Omental fat pad (tissue), 4 donors: ENCODE results near the gene TACC3. TPM values are rescaled to one million over a fixed set of nuclear protein-coding genes. Genes with fewer than 3 reads are reported as not detected.

ENCODE experiments used
- ATAC-seq: fragments of 150-250 bp; one replicate; pipeline ENCODE4 v1.9.1; 2016; ENCODE audit warnings: mild to moderate bottlenecking, moderate library complexity; ENCODE audit not compliant: low FRiP score
- DNase-seq: peaks from one replicate; pipeline ENCODE4 v3.0.0-alpha.2; 2019; ENCODE audit warnings: low spot score
- total RNA-seq, 4 donors: library from RNA; depleted of rRNA; stranded (reverse); fragments of >200 nt; gene quantifications; one replicate each; pipeline ENCODE4 v1.1.0, GENCODE V29; 2016
- TF ChIP-seq, protein P1 (sequence below), 3 donors: fragments of 450-650 bp; IDR thresholded peaks; one replicate each; pipeline ENCODE4 v1.5.1; 2016 to 2017; ENCODE audit warnings: antibody characterized with exemption in 3 of 3, mild to moderate bottlenecking in 3 of 3, moderate library complexity in 2 of 3

The TACC3 gene
- total RNA-seq, 4 donors from 2014 or later: 6.0 to 25.7 (median 10.0) TPM

DNA sequence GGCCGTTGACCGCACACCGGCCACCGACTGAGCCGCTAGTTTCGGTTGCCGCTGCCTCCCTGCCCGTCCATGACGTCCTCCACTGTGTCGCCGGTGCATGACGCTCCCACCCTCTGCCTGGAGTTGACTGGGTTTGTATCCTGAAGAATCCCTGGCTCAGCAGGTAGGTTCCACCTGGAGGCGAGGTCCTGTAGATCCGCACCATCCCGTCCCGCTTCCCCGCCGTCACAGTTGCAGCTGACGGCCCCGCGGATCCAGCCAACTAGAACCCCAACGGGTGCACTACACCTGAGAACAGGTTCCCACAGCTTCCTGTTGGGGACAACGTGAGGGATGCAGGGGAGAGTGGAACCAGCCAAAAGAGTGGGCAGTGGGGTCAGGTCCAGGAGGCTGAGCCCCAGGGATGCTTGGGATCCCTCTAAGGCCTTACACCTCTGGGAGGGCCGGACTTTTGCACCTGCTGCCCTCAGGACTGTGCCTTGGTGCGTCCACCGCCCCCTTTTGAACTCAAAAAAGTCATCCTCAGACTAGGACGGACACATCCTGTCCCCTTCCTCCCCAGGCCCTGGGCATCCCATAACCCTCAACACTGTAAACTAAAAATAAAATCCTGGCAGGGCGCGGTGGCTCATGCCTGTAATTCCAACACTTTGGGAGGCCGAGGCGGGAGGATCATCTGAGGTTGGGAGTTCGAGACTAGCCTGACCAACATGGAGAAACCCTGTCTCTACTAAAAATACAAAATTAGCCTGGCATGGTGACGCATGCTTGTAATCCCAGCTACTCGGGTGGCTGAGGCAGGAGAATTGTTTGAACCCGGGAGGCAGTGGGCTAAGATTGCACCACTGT lies 8.1 kb upstream of the TACC3 start:
- DNase-seq: no peak
- TF ChIP-seq, protein P1, sequence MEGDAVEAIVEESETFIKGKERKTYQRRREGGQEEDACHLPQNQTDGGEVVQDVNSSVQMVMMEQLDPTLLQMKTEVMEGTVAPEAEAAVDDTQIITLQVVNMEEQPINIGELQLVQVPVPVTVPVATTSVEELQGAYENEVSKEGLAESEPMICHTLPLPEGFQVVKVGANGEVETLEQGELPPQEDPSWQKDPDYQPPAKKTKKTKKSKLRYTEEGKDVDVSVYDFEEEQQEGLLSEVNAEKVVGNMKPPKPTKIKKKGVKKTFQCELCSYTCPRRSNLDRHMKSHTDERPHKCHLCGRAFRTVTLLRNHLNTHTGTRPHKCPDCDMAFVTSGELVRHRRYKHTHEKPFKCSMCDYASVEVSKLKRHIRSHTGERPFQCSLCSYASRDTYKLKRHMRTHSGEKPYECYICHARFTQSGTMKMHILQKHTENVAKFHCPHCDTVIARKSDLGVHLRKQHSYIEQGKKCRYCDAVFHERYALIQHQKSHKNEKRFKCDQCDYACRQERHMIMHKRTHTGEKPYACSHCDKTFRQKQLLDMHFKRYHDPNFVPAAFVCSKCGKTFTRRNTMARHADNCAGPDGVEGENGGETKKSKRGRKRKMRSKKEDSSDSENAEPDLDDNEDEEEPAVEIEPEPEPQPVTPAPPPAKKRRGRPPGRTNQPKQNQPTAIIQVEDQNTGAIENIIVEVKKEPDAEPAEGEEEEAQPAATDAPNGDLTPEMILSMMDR (IDR thresholded peaks at IDR 0.05): no peak
- ATAC-seq: no peak

DNA sequence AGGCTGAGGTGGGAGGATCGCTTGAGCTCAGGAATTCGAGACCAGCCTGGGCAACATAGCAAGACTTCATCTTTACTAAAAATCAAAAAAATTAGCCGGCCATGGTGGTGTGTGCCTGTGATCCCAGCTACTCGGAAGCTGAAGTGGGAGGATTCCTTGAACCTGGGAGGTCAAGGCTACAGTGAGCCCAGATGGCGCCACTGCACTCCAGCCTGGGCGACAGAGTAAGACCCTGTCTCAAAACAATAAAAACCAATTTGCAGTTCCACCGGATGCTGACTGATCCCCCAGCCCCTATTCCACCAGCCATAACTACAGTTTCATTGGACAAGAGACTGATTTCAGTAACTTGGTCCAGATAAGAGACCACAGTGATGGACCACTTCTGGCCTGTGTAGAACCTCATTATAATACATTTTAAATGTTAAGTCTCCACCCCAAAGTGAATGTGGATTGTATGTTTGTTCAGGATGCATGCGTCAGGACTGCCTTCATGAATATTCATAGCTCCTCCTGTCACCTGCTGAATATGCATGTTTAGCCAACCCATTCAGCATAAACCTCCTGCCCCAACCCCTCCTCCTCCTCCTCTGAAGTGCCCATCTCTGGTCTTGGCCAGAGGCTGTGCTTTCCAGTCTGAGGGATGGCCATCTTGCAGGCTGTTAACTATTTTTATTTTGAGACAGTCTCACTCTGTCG lies 6.9 kb upstream of the TACC3 start:
- ATAC-seq: no peak
- no peak for DNase-seq
- TF ChIP-seq, protein P1 (IDR thresholded peaks at IDR 0.05): no peak

DNA sequence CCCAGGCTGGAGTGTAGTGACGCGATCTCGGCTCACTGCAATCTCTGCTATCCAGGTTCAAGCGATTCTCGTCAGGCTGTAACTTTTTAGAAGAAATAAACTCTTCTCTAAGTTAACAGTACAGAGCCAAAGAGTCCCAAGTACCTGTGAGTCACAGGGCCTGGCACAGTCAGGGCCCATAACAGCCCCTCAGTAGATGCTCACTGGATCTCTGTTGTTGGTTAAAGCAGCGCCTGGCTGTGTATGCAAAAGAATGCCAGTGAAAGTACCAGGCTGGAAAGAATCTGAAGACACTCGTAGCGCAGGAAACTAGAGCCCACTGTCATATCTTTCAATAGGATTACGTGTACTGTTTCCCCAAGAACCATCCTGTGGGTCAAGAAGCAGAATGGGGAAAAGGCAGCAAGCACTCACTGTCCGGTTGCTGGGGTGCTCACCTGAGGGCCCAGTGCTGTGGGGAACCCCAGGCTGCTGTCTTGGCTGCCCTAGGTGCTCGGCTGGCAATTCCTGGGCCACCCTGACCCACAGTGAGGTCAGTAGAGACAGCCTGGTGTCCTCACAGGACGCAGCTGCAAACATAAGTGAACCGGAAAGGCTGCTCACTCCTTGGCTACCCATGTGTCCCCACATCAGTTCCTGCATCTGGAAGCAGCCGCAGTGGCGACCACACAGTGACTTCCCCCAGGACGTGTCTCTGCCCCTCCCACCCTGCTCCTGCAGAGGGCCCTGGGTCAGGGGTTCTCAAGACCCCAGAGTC lies 6.1 kb upstream of the TACC3 start:
- no peak for ATAC-seq
- TF ChIP-seq, protein P1 (IDR thresholded peaks at IDR 0.05): no peak
- no peak for DNase-seq

GRCh38 chr4:1716065-1716945 lies 5.0 kb upstream of the TACC3 start:
- ATAC-seq (no peak), DNase-seq (no peak)
- TF ChIP-seq, protein P1 (IDR thresholded peaks at IDR 0.05): no peak

GRCh38 chr4:1717129-1718094 lies 3.9 kb upstream of the TACC3 start:
- DNase-seq (no peak), ATAC-seq (no peak)
- TF ChIP-seq, protein P1 (IDR thresholded peaks at IDR 0.05): no peak
